HepG2 (cell line): ENCODE results near the gene PPP6R2. TPM values are rescaled to one million over a fixed set of nuclear protein-coding genes. Genes with fewer than 3 reads are reported as not detected.

Experiments
- AGO1 ChIP-seq: fragments of 200-400 bp; formaldehyde crosslinking; IDR thresholded peaks from 2 replicates; pipeline ENCODE4 v1.6.1; 2017; ENCODE audit warnings: mild to moderate bottlenecking, low read depth, low read length, moderate library complexity; ENCODE audit not compliant: poor library complexity, severe bottlenecking
- ARNT ChIP-seq: fragments of 450-650 bp; IDR thresholded peaks from 2 replicates; pipeline ENCODE4 v1.6.1; 2017
- CHCHD3 ChIP-seq: sonication (generic); formaldehyde crosslinking; IDR thresholded peaks from 2 replicates; pipeline ENCODE4 v1.8.0; 2022; ENCODE audit warnings: mild to moderate bottlenecking, missing genetic modification reagents, moderate library complexity
- FOSL2 ChIP-seq: sonication (generic); formaldehyde crosslinking; IDR thresholded peaks from 2 replicates; pipeline ENCODE4 v1.4.0; 2020; ENCODE audit warnings: missing genetic modification reagents
- GPN1 ChIP-seq: sonication (generic); formaldehyde crosslinking; IDR thresholded peaks from 2 replicates; pipeline ENCODE4 v1.5.1; 2020; ENCODE audit warnings: missing genetic modification reagents, borderline replicate concordance
- LCORL ChIP-seq, 2 experiments: fragments of 450-650 bp in 1 of 2; sonication (generic) in 1 of 2; formaldehyde crosslinking in 1 of 2; IDR thresholded peaks; 2 replicates each; pipeline versions ENCODE4 v1.5.0 to v1.6.1; 2017 to 2020; ENCODE audit warnings: antibody characterized with exemption in 1 of 2, missing genetic modification reagents in 1 of 2
- MAX ChIP-seq: IDR thresholded peaks from 2 replicates; pipeline ENCODE4 v1.6.1; 2012; ENCODE audit warnings: inconsistent platforms
- MAZ ChIP-seq, 2 experiments: sonication (generic) in 1 of 2; formaldehyde crosslinking in 1 of 2; IDR thresholded peaks; 2 replicates each; pipeline versions ENCODE4 v1.5.0 to v1.6.1; 2012 to 2020; ENCODE audit warnings: low read depth in 2 of 2, mild to moderate bottlenecking in 2 of 2, borderline replicate concordance in 1 of 2, improper control_type of control experiment in 1 of 2, low read length in 1 of 2, missing genetic modification reagents in 1 of 2, moderate library complexity in 1 of 2
- NCOR1 ChIP-seq: fragments of 200-600 bp; sonication (generic); IDR thresholded peaks from 2 replicates; pipeline ENCODE4 v1.7.0; 2017; ENCODE audit warnings: antibody characterized with exemption, low read length, borderline replicate concordance
- NFATC3 ChIP-seq: sonication (generic); formaldehyde crosslinking; IDR thresholded peaks from 2 replicates; pipeline ENCODE4 v1.5.1; 2020; ENCODE audit warnings: mild to moderate bottlenecking, missing genetic modification reagents
- NFYC ChIP-seq: IDR thresholded peaks from 2 replicates; pipeline ENCODE4 v1.6.1; 2016; ENCODE audit warnings: missing genetic modification reagents, missing compliant biosample characterization
- NRL ChIP-seq: sonication (generic); formaldehyde crosslinking; IDR thresholded peaks from 2 replicates; pipeline ENCODE4 v1.5.0; 2020; ENCODE audit warnings: missing genetic modification reagents, mild to moderate bottlenecking, moderate library complexity, borderline replicate concordance
- PATZ1 ChIP-seq: sonication (generic); formaldehyde crosslinking; IDR thresholded peaks from 2 replicates; pipeline ENCODE4 v1.4.0; 2020; ENCODE audit warnings: missing genetic modification reagents
- PCBP1 ChIP-seq: fragments of 200-400 bp; formaldehyde crosslinking; IDR thresholded peaks from 2 replicates; pipeline ENCODE4 v1.6.1; 2017; ENCODE audit warnings: mild to moderate bottlenecking, low read depth, low read length, borderline replicate concordance
- PHB2 ChIP-seq: fragments of 450-650 bp; IDR thresholded peaks from 2 replicates; pipeline ENCODE4 v1.6.1; 2018; ENCODE audit not compliant: partially characterized antibody
- SNAI1 ChIP-seq: sonication (generic); formaldehyde crosslinking; IDR thresholded peaks from 2 replicates; pipeline ENCODE4 v1.5.0; 2020; ENCODE audit warnings: mild to moderate bottlenecking, missing genetic modification reagents, borderline replicate concordance
- SOX5 ChIP-seq: IDR thresholded peaks from 2 replicates; pipeline ENCODE4 v1.6.1; 2016; ENCODE audit warnings: borderline replicate concordance
- TP53 ChIP-seq: sonication (generic); formaldehyde crosslinking; conservative IDR thresholded peaks from 2 replicates; pipeline ENCODE4 v1.4.0; 2020; ENCODE audit warnings: missing genetic modification reagents
- ZC3H4 ChIP-seq: sonication (generic); formaldehyde crosslinking; IDR thresholded peaks from 2 replicates; pipeline ENCODE4 v1.4.0; 2020; ENCODE audit warnings: missing genetic modification reagents, borderline replicate concordance
- ZMYM4 ChIP-seq: sonication (generic); formaldehyde crosslinking; IDR thresholded peaks from 2 replicates; pipeline ENCODE4 v1.8.1; 2023; ENCODE audit warnings: mild to moderate bottlenecking, missing genetic modification reagents
- ZNF224 ChIP-seq: sonication (generic); formaldehyde crosslinking; IDR thresholded peaks from 2 replicates; pipeline ENCODE4 v1.5.0; 2020; ENCODE audit warnings: mild to moderate bottlenecking, missing genetic modification reagents
- ZNF460 ChIP-seq: sonication (generic); formaldehyde crosslinking; IDR thresholded peaks from 2 replicates; pipeline ENCODE4 v1.5.1; 2020; ENCODE audit warnings: missing genetic modification reagents, mild to moderate bottlenecking, borderline replicate concordance
- ZNF569 ChIP-seq: sonication (generic); formaldehyde crosslinking; IDR thresholded peaks from 2 replicates; pipeline ENCODE4 v1.5.0; 2020; ENCODE audit warnings: mild to moderate bottlenecking, missing genetic modification reagents, moderate library complexity, borderline replicate concordance
- ZNF652 ChIP-seq: IDR thresholded peaks from 2 replicates; pipeline ENCODE4 v1.6.1; 2016; ENCODE audit warnings: low read depth, borderline replicate concordance
- ZNF781 ChIP-seq: sonication (generic); formaldehyde crosslinking; IDR thresholded peaks from 2 replicates; pipeline ENCODE4 v1.5.1; 2020; ENCODE audit warnings: borderline replicate concordance, mild to moderate bottlenecking, missing genetic modification reagents; ENCODE audit errors: not compliant biosample characterization
- ZSCAN21 ChIP-seq: sonication (generic); formaldehyde crosslinking; IDR thresholded peaks from 2 replicates; pipeline ENCODE4 v1.8.0; 2022; ENCODE audit warnings: mild to moderate bottlenecking, missing genetic modification reagents, moderate library complexity, borderline replicate concordance
- ZSCAN25 ChIP-seq: sonication (generic); formaldehyde crosslinking; IDR thresholded peaks from 2 replicates; pipeline ENCODE4 v1.8.0; 2022; ENCODE audit warnings: mild to moderate bottlenecking, missing genetic modification reagents
- polyA plus RNA-seq, 8 experiments: library from polyadenylated mRNA; depleted of rRNA in 3 of 8; stranded (reverse) in 7 of 8; unstranded in 1 of 8; fragments of >200 nt; fragmentation: Illumina TruSeq in 4 of 8; extraction: Trizol in 4 of 8; gene quantifications; 2 replicates each; pipeline versions ENCODE4 v1.2.1 to v1.2.3, GENCODE V29; 2011 to 2016; ENCODE audit warnings: low read depth in 4 of 8, missing spikeins in 1 of 8, mixed read lengths in 1 of 8; ENCODE audit not compliant: insufficient read depth in 1 of 8
- total RNA-seq, 5 experiments: library from RNA; depleted of rRNA; stranded (reverse); fragments of >200 nt; fragmentation: Illumina TruSeq; extraction: Trizol; gene quantifications; 2 replicates each; pipeline ENCODE4 v1.2.3, GENCODE V29; 2016; ENCODE audit warnings: low read depth in 1 of 5

Gene PPP6R2
- total and polyA plus RNA-seq, 2 of the 13 experiments (the other 11 are each of a cell fraction or from before 2014, with no cell fraction given) = 55.0 to 102 TPM

- TF ChIP-seq CHCHD3 (CRISPR knock-in tag) = no peak
- TF ChIP-seq ZNF460 = no peak
- TF ChIP-seq ZNF224 = peak; percentile 76; the same call in 1 of the 2 replicates
- no peak for TF ChIP-seq PCBP1
- TF ChIP-seq ZSCAN21 (CRISPR knock-in tag) = 0 out of 2 replicates have a peak, but pooled peaks have one; percentile 50
- TF ChIP-seq TP53 (CRISPR knock-in tag) = no peak
- TF ChIP-seq ZNF652 = no peak
- peak; percentile 76 for TF ChIP-seq PATZ1 (CRISPR knock-in tag)
- TF ChIP-seq ZC3H4 (CRISPR knock-in tag) = 0 out of 2 replicates have a peak, but pooled peaks have one; percentile 12
- no peak for TF ChIP-seq LCORL (IDR thresholded peaks at IDR 0.05)
- no peak; the same call in 1 of the 2 replicates for TF ChIP-seq LCORL (CRISPR knock-in tag; IDR thresholded peaks at IDR 0.05)
- no peak for TF ChIP-seq NFATC3
- 0 out of 2 replicates have a peak, but pooled peaks have one; percentile 25 for TF ChIP-seq NFYC (CRISPR knock-in tag)
- TF ChIP-seq FOSL2 = peak; percentile 49
- TF ChIP-seq MAX = peak; percentile 91
- TF ChIP-seq PHB2 = no peak
- peak; percentile 66 for TF ChIP-seq NRL (CRISPR knock-in tag)
- TF ChIP-seq AGO1 = peak; percentile 97
- no peak for TF ChIP-seq ARNT
- TF ChIP-seq ZNF569 (CRISPR knock-in tag) = no peak
- TF ChIP-seq NCOR1 = no peak
- no peak for TF ChIP-seq MAZ (IDR thresholded peaks at IDR 0.05; ENCODE audit: borderline replicate concordance, low read depth, low read length)
- TF ChIP-seq MAZ (CRISPR knock-in tag; IDR thresholded peaks at IDR 0.05; ENCODE audit: low read depth) = peak; percentile 48; the same call in 1 of the 2 replicates
- peak; percentile 35; the same call in 1 of the 2 replicates for TF ChIP-seq SOX5 (CRISPR knock-in tag)
- TF ChIP-seq SNAI1 = no peak; the same call in 1 of the 2 replicates
- TF ChIP-seq ZNF781 (CRISPR knock-in tag) = peak; percentile 86
- 0 out of 2 replicates have a peak, but pooled peaks have one; percentile 14 for TF ChIP-seq ZSCAN25 (CRISPR knock-in tag)
- TF ChIP-seq ZMYM4 = peak; percentile 56; the same call in 1 of the 2 replicates
- no peak for TF ChIP-seq GPN1 (CRISPR knock-in tag)
Observed at GRCh38 chr22:50485221-50486131, 142.3 kb downstream of the PPP6R2 start (continued).
